ENCODE data around the gene EPHA1. TPM values are rescaled to one million over a fixed set of nuclear protein-coding genes. Genes with fewer than 3 reads are reported as not detected.

The EPHA1 gene
- total and polyA plus RNA-seq, 4 donors, result 10.3 to 21.0 (median 11.3) TPM

DNA sequence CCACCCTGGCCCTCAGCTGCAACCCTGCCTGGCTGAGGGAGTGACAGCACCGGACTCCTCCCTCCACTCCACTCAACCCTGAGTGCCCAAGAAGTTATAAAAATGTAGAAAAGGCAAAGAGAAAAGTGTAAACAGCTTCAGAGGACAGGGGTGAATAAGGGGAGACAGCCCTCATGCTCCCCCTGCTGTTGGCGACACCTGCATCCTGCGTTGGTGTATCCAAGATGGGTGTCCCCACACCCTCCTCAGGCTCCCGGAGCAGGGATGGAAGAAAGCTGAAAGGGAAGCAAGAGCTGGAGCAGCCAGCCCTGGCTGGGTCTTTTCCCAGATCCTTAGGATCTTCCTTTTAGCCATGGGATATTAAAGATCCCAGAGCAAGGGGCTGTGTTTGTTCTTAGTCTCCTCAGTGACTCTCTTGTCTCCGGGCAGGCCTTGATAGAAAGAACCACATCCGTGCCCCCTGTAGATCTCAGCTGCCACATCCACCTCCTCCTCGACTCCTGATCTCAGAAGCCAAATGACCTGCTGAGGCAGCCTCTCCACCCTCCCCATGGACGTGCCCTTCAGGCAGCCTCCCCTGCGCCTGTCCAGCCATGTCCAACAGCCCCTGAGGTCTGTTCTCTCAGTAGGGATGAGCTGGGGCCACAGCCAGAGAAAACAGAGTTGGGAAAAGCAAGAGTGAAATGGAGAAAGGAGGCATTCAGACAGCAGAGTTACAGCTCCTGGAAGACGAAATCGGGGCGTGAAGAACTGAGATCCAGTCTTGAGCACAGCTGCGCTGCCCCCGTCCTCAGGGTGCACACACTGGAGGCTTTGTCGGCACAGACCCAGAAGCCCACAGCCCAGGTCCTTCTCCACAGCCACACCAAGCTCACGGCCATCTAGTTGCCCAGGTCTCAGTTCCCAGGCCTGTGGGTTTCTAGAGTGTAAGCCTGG, 52.9 kb downstream of the EPHA1 start:
- peaks cover 6 to 12% (median 9%) of the 10 kb centered on the region in 4 donors for H3K4me1 ChIP-seq (ENCODE audit: control insufficient read depth in 4 of 4, insufficient read depth in 4 of 4, low read length in 3 of 4)
- no peak overlapping the region for H3K9ac ChIP-seq (ENCODE audit: low read depth in 1 of 2, low read length in 2 of 2)
- no peaks in the 10 kb centered on the region for H3K36me3 ChIP-seq (ENCODE audit: control insufficient read depth in 4 of 4, insufficient read depth in 3 of 4, low read depth in 1 of 4, low read length in 3 of 4)
- 96% methylated on average over 16 of the region's 16 CpGs for WGBS
- no peak overlapping the region for H3K27ac ChIP-seq (ENCODE audit: low read depth in 1 of 2, low read length in 2 of 2)
- H3K27me3 ChIP-seq (ENCODE audit: control insufficient read depth in 4 of 4, insufficient read depth in 4 of 4, low read length in 3 of 4), result no peaks in the 10 kb centered on the region
- no peak overlapping the region for H3K4me3 ChIP-seq (ENCODE audit: low read depth in 1 of 3, low read length in 3 of 3)
- H3K9me3 ChIP-seq (ENCODE audit: control insufficient read depth in 4 of 4, low read length in 3 of 4), result no peaks in the 10 kb centered on the region
- DNase-seq (ENCODE audit: low spot score), result no peak
- TF ChIP-seq JUND (IDR thresholded peaks at IDR 0.05) (no peak), NR2F2 (IDR thresholded peaks at IDR 0.05) (no peak), FOXA2 (IDR thresholded peaks at IDR 0.05) (no peak), YY1 (IDR thresholded peaks at IDR 0.05) (no peak), GABPA (IDR thresholded peaks at IDR 0.05 in 1 of 2, conservative IDR thresholded peaks at IDR 0.05 in 1 of 2) (no peak), HNF4A (conservative IDR thresholded peaks at IDR 0.05) (no peak), FOXA1 (IDR thresholded peaks at IDR 0.05) (no peak), SP1 (IDR thresholded peaks at IDR 0.05) (no peak), TAF1 (conservative IDR thresholded peaks at IDR 0.05) (no peak), EGR1 (IDR thresholded peaks at IDR 0.05; ENCODE audit: low read depth in 2 of 2) (no peak)
- TF ChIP-seq, protein P1, sequence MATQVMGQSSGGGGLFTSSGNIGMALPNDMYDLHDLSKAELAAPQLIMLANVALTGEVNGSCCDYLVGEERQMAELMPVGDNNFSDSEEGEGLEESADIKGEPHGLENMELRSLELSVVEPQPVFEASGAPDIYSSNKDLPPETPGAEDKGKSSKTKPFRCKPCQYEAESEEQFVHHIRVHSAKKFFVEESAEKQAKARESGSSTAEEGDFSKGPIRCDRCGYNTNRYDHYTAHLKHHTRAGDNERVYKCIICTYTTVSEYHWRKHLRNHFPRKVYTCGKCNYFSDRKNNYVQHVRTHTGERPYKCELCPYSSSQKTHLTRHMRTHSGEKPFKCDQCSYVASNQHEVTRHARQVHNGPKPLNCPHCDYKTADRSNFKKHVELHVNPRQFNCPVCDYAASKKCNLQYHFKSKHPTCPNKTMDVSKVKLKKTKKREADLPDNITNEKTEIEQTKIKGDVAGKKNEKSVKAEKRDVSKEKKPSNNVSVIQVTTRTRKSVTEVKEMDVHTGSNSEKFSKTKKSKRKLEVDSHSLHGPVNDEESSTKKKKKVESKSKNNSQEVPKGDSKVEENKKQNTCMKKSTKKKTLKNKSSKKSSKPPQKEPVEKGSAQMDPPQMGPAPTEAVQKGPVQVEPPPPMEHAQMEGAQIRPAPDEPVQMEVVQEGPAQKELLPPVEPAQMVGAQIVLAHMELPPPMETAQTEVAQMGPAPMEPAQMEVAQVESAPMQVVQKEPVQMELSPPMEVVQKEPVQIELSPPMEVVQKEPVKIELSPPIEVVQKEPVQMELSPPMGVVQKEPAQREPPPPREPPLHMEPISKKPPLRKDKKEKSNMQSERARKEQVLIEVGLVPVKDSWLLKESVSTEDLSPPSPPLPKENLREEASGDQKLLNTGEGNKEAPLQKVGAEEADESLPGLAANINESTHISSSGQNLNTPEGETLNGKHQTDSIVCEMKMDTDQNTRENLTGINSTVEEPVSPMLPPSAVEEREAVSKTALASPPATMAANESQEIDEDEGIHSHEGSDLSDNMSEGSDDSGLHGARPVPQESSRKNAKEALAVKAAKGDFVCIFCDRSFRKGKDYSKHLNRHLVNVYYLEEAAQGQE (IDR thresholded peaks at IDR 0.05), result no peak
- TF ChIP-seq, protein P2, sequence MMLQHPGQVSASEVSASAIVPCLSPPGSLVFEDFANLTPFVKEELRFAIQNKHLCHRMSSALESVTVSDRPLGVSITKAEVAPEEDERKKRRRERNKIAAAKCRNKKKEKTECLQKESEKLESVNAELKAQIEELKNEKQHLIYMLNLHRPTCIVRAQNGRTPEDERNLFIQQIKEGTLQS (IDR thresholded peaks at IDR 0.05), result no peak
- TF ChIP-seq, protein P3, sequence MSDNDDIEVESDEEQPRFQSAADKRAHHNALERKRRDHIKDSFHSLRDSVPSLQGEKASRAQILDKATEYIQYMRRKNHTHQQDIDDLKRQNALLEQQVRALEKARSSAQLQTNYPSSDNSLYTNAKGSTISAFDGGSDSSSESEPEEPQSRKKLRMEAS (IDR thresholded peaks at IDR 0.05), result no peak
- TF ChIP-seq, protein P4, sequence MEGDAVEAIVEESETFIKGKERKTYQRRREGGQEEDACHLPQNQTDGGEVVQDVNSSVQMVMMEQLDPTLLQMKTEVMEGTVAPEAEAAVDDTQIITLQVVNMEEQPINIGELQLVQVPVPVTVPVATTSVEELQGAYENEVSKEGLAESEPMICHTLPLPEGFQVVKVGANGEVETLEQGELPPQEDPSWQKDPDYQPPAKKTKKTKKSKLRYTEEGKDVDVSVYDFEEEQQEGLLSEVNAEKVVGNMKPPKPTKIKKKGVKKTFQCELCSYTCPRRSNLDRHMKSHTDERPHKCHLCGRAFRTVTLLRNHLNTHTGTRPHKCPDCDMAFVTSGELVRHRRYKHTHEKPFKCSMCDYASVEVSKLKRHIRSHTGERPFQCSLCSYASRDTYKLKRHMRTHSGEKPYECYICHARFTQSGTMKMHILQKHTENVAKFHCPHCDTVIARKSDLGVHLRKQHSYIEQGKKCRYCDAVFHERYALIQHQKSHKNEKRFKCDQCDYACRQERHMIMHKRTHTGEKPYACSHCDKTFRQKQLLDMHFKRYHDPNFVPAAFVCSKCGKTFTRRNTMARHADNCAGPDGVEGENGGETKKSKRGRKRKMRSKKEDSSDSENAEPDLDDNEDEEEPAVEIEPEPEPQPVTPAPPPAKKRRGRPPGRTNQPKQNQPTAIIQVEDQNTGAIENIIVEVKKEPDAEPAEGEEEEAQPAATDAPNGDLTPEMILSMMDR (IDR thresholded peaks at IDR 0.05; ENCODE audit: low read depth, low read length, missing input control), result no peak
- TF ChIP-seq, protein P5, sequence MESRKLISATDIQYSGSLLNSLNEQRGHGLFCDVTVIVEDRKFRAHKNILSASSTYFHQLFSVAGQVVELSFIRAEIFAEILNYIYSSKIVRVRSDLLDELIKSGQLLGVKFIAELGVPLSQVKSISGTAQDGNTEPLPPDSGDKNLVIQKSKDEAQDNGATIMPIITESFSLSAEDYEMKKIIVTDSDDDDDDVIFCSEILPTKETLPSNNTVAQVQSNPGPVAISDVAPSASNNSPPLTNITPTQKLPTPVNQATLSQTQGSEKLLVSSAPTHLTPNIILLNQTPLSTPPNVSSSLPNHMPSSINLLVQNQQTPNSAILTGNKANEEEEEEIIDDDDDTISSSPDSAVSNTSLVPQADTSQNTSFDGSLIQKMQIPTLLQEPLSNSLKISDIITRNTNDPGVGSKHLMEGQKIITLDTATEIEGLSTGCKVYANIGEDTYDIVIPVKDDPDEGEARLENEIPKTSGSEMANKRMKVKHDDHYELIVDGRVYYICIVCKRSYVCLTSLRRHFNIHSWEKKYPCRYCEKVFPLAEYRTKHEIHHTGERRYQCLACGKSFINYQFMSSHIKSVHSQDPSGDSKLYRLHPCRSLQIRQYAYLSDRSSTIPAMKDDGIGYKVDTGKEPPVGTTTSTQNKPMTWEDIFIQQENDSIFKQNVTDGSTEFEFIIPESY (IDR thresholded peaks at IDR 0.05), result no peak
